GM21529 (cell line): ENCODE results near the gene C19orf81.
"Not testable (repeated sequence)": the region's sequence is repeated elsewhere in the genome, so short reads cannot be mapped to it uniquely, and the experiment has no call there.

Source experiments
- ATAC-seq: cut with Tn5 transposase; IDR thresholded peaks from one replicate; pipeline ENCODE4 v1.9.1; 2021; ENCODE audit not compliant: unreplicated experiment

Gene C19orf81

GRCh38 chr19:50649433-50650391 lies at the start of gene C19orf81:
Gene C19orf81 (plus strand): TSS chr19:50649445. CDS start chr19:50649445, 0 bp downstream.
- no peak for ATAC-seq

DNA sequence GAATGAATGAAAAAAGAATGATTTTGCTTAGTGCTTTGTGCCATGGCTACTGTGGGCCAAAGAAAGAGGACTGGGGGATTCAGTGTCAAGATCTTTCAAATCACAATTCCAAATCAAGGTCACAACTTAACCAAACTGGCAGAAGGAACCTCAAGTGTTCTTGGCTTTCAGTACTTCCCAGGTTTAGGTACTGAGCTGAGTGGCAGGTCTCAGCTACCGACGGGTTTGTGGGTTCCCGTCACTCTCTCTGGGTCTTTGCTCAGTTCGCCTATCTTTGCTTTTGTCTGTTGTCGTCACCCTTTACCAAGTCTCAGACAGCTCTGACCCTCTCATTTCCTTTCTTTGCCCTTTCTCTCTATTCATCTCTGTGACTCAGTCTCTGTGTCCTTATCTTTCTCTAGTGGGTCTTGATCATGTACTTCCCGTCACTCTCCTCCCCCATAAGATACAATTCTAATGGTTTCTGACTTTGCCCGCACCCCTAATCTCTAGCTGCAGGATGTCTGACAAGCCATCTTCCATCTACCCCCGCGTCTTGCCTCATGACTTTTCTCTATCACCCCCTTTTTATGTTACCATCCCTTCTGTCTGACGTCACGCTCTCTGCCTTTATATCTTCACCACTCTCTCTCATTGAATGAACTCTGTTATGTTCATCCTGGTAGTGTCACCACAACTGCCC lies 47.7 kb upstream of the C19orf81 start:
- ATAC-seq, result no peak

GRCh38 chr19:50602089-50602422 lies 47.2 kb upstream of the C19orf81 start:
- ATAC-seq, result no peak

DNA sequence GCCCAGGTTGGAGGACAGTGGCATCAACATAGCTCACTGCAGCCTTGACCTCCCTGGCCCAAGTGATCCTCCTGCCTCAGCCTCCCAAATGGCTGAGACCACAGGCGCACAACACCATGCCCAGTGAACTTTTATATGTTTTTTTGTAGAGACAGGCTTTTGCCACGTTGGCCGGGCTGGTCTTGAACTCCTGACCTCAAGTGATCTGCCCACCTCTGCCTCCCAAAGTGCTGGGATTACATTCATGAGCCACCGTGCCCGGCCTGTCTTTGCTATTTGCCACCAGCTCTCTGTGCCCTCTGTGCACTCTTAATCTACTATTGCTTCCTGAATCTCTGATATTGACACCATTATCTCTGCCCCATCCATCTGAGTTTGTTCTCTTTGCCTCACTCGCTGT lies 46.7 kb upstream of the C19orf81 start:
- ATAC-seq, result no peak

GRCh38 chr19:50602935-50603334 lies 46.3 kb upstream of the C19orf81 start:
- no peak for ATAC-seq

DNA sequence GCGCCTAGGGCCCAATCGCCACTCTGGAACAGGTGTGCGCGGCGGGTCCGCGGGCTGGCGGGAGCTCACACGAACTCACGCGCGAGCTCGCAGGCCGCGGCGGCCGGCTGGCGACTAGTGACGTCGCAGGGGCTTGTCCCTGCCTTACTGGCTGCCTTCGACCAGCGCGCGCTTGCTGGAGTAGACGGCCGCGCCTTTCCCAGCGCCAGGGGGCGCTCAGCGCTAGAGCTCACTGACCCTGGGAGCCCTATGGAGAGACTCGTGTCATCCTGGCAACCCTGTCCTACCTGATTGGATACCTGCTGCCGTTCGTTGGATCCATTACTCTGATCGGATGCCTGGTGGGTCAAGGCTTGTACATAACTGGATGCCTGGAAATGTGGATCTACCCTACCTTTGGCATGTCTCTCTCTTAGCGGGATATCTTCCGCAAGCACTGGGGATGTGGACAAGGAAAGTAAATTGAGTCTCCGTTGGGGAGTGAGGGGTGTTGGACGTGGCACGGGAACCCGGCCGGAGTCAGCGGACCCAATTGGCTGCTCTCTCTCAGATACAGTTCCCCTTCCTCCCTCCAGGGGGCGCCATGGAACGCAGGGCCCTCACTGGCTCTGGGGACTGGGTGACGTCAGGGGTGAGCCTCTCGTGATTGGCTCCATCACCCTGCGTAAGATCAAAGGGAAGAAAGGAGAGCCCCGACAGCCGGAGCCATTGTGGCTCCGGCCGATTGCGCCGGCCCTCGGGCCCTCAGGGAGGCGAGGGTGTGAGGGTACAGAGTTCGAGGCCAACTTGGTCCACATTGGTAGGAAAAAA lies 44.8 kb upstream of the C19orf81 start:
- ATAC-seq, result not testable (repeated sequence)

DNA sequence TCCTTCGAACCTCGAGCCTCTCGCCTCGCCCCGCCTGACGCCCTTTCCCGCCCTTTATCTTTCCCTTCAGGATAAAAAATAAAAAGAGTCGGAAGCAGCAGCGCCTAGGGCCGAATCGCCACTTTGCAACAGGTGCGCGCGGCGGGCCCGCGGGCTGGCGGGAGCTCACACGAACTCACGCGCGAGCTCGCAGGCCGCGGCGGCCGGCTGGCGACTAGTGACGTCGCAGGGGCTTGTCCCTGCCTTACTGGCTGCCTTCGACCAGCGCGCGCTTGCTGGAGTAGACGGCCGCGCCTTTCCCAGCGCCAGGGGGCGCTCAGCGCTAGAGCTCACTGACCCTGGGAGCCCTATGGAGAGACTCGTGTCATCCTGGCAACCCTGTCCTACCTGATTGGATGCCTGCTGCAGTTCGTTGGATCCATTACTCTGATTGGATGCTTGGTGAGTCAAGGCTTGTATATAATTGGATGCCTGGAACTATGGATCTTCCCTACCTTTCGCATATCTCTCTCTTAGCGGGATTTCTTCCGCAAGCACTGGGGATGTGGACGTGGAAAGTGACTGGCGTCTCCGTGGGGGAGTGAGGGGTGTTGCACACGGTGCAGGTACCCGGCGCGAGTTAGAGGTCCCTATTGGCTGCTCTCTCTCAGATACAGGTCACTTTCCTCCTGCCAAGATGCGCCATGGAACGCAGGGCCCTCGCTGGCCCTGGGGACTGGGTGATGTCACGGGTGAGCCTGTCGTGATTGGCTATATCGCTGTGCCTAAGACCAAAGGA lies 43.0 kb upstream of the C19orf81 start:
- not testable (repeated sequence) for ATAC-seq

DNA sequence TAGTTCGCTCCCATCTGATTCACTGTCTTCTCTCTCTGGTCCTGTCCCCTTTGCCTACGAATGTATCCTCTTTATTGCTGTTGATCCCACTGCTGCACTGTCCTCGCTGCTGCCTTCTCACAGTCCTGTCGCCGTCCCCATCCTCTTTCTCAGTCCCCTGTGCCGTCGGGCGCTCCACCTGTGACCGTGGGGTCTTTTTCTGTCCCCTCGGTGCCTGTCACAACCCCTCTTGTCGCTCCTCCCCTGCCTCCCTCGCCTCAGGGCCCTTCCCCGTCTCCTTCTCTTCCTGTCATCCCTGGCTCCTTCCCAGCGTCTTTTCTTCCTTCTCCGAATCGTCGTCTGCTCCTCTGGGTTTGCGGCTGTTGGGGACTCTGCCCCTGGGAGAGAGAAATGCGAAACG lies 41.9 kb upstream of the C19orf81 start:
- ATAC-seq, result no peak

GRCh38 chr19:50607874-50608785 lies 41.1 kb upstream of the C19orf81 start:
- no peak for ATAC-seq

DNA sequence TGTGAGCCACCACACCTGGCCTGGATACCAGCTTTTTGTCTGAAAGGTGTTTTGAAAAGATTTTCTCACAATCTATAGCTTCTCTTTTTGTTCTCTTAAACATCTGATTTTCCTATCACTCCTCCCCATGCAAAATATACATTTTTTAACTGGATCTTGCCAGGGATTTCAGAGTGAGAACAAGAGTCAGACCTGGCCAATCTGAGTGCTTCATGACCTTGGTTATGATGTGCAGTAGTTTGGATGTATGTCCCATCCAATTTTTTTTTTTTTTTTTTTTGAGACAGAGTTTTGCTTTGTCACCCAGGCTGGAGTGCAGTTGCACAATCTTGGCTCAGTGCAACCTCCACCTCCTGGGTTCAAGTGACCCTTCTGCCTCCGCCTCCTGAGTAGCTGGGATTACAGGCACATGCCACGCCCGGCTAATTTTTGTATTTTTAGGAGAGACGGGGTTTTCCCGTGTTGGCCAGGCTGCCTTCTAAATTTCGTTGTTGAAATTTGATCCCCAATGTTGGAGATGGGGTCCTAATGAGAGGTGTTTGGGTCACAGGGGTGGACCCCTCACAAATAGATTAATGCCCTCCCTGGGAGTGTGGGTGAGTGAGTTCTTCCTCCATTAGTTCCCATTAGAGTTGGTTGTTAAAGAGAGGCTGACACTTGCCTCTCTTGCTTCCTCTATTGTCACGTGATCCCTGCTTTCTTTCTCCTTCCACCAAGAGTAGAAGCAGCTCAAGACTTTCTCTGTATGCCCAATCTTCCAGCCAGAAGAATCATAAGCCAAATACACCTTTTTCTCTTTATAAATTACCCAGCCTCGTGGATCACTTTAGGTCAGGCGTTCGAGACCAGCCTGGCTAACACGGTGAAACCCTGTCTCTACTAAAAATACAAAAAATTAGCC lies 36.5 kb upstream of the C19orf81 start:
- ATAC-seq, result not testable (repeated sequence)

DNA sequence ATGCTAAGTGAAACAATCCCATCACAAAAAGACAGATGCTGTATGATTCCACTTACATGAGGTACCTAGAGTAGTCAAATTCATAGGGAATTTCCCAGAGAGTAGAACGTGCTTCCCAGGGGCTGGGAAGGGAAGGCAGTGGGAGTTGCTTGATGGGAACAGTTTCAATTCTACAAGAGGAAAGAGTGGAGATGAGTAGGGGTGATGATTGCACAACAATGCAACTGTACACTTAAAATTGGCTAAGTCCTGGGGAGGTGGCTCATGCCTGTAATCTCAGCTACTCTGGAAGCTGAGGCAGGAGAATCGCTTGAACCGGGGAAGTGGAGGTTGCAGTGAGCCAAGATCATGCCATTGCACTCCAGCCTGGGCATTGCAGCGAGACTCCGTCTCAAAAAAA lies 30.9 kb upstream of the C19orf81 start:
- ATAC-seq, result not testable (repeated sequence)

DNA sequence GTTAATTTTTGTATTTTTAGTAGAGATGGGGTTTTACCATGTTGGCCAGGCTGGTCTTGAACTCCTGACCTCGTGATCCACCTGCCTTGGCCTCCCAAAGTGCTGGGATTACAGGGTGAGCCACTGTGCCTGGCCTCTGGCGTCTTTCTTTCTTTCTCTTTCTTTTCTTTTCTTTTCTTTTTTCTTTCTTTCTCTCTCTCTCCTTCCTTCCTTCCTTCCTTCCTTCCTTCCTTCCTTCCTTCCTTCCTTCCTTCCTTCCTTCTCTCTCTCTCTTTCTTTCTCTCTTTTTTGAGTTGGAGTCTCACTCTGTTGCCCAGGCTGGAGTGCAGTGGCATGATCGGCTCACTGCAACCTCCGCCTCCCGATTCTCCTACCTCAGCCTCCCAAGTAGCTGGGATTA lies 30.1 kb upstream of the C19orf81 start:
- not testable (repeated sequence) for ATAC-seq

DNA sequence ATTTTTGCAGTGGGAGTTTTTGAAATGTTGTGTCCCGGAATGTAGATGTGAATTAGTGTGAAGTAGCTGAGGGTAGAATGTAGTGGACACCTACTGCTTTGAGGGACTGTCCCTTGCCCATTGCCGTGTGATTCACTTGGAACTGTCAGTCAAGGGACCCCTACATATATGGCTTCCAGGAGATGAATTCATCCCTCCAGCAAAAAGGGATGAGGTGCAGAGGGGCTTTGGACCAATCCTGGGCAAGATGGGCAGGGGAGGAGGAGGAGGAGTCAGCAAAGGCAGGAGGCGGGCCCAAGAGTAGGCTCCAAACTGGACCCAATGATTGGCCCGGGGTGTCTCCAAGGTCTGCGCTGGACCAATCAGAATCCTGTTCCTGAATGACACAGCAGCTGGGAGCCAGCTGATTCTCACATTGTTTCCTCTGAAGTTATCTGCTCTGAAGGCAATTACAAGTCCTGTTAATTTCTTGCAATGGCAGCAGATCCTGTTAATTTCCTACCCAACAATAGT lies 28.8 kb upstream of the C19orf81 start:
- ATAC-seq, result not testable (repeated sequence)

DNA sequence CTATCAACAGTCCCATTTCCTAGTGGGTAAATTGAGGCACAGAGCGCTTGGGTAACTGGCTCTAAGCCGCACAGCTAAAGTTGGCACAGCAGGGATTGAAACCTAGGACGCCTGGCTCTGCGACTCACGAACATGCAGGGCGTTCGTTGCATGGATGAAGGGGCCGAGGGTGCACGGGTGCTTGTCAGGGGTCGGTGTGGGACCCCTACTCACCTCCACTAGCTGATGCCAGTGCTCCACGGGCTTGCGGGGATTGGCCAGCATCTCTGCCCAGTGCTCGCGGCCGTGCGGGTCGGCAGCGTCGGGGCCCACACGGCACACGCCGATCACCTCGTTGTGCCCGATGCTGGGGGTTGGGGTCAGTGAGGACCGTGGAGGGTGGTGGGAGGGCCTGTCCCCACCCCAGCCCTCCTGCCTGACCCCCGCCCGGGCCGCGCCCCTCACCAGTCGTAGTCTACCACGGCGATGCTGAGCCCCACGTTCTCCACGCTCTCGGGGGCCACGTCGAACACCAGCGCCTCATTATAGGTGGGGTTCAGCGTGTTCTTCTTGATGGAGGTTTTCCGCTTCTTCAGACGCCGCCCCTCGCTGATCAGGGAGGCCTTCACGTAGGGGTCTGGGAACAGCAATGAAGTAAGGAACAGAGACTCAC lies 24.2 kb upstream of the C19orf81 start:
- ATAC-seq, result no peak

DNA sequence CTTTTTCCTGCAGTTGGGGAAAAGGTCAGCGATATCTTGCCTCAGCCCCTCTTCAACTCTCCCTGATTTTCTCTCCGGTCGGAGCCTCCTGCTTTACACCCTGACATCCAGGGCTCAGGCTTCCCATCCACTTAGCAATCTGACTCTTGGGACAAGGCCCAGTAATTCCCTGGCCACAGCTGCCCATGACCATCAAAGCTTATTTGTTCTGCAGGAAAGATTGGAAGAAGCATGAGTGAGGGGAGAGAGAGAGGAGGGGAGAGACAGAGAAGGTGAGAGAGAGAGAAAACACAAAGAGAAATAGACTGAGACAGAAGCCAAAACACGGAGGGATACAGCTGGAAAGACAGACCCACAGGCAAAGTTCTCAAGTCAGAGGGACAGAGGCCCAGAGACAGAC lies 23.2 kb upstream of the C19orf81 start:
- no peak for ATAC-seq

DNA sequence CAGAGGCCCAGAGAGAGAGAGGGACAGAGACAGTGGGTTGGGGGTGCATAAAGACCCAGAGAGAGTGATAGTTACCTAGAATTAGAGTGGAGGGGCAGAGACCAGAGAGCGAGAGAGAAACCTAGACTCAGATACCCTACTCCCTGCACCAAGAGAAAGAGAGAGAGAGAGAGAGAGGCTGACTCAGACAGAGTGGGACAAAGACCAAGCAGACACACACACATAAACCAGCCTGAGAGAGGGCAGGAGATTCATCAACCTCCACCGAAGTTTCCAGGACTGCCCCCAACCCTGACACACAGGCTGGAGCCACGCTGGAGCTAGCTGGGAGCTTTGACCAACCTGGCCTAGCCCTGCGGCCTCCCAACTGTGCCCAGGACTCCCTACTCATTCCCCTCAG lies 22.4 kb upstream of the C19orf81 start:
- ATAC-seq, result no peak

- no peak for ATAC-seq
Measured at GRCh38 chr19:50628146-50628545, 21.1 kb upstream of the C19orf81 start.

DNA sequence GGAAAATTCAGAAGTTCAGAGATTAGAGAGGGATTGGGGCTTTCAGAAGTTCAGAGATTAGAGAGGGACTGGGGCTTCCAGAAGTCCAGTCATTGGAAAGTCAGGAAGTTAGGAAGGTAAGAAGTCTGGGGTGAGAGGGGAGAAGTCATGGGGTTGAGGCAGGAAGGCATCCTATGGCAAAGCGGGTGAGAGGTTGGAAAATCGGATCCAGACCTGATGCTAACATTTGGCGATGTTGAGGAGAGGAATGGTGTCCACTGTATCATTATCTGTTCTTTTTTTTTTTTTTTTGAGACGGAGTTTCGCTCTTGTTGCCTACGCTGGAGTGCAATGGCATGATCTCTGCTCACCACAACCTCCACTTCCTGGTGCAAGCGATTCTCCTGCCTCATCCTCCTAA lies 20.7 kb upstream of the C19orf81 start:
- no peak for ATAC-seq
